ENCODE data around the gene CD300C. TPM values are rescaled to one million over a fixed set of nuclear protein-coding genes. Genes with fewer than 3 reads are reported as not detected.
"Not testable (repeated sequence)": the region's sequence is repeated elsewhere in the genome, so short reads cannot be mapped to it uniquely, and the experiment has no call there.

CD300C gene
- total RNA-seq, 1 experiment from 2014 or later: 0.90 TPM

DNA sequence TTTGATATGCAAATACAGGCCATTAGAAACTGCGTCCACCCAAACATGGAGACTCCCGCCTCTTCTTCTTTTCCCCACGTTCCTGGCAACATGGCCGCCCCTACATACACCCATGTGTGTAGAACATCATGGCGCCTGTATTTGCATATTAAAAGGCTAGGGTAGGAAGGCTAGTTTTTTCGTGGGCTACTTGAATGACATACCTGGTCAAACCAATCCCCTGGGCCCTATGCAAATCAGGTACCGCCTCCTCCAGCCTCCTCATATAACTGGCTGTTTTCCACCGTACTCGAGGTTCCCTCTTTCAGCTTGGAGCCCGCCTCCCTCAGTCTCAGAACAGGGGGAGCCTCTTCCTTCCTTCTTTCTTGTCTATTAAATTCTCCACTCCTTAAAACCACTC lies 13.8 kb downstream of the CD300C start:
- DNase-seq (ENCODE audit: low read depth): peak; percentile 13

DNA sequence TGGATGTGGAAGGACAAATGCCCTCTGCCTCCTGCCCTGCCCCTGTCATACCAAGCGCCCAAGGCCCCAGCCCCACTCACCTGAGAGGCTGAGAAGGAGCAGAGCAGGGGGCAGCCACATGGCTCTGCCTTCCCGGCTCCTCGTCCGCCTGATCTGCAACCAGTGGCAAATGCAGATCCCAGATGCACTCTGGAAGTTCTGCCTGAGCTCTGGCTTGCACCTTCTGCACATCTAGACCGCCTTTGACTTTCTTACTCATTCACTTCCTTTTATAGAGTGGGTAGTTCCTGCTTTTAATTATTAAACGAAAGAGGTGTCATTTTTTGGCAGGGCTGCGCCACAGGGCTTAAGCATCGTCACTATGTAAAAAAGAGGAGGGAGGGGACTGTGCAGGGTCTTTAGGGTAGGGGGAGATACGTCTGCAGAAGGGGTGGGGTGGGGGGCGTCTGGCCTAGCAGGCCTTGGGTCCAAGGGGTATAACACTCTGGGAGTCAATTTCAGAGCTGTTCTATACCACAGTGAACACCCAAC lies 14.6 kb downstream of the CD300C start, which contains the start of gene CD300LB:
TSS of gene CD300LB (minus strand) at position 245 of the 531 bp plus-strand sequence. CDS start at position 120, 125 bp downstream.
- DNase-seq (ENCODE audit: low read depth): no peak

DNA sequence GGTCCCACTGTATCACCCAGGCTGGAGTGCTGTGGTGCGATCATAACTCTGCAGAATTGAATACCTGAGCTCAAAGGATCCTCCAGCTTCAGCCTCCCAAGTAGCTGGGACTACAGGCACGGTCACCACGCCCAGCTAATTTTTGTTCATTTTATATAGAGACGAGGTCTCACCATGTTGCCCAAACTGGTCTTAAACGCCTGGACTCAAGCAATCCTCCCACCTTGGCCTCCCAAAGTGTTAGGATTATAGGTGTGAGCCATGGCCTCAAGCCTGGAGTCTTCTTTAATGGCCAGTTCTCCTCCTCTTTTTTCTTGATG lies 15.1 kb downstream of the CD300C start:
- DNase-seq (ENCODE audit: low read depth): no peak

DNA sequence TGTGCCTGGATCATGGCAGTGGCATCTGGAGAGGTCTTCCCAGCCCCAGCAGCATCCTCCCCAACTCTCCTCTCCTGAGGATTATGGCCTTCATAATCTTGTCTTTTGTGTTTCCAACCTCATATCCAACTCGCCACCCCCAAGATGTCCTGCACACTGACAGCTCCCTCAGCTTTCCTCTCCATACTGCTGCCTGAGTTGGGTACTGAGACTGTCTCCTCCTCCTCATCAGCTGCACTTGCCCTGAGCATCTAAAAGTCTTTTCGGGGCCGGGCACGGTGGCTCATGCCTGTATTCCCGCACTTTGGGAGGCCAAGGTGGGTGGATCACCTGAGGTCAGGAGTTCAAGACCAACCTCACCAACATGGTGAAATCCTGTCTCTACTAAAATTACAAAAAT lies 16.7 kb downstream of the CD300C start:
- DNase-seq (ENCODE audit: low read depth): no peak

GRCh38 chr17:74528491-74529199 lies 17.3 kb downstream of the CD300C start:
- DNase-seq (ENCODE audit: low read depth): no peak

DNA sequence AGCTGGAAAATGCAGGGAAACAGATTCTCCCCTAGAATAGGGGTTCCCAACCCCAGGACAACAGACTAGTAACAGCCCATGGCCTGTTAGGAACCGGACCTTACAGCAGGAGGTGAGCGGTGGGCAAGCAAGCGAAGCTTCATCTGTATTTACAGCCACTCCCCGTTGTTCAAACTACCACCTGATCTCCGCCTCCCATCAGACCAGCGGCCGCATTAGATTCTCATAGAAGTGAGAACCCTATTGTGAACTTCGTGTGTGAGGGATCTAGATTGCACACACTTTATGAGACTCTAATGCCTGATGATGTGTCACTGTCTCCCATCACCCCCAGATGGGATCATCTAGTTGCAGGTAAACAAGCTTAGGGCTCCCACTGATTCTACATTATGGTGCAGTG lies 18.2 kb downstream of the CD300C start:
- DNase-seq (ENCODE audit: low read depth): no peak

DNA sequence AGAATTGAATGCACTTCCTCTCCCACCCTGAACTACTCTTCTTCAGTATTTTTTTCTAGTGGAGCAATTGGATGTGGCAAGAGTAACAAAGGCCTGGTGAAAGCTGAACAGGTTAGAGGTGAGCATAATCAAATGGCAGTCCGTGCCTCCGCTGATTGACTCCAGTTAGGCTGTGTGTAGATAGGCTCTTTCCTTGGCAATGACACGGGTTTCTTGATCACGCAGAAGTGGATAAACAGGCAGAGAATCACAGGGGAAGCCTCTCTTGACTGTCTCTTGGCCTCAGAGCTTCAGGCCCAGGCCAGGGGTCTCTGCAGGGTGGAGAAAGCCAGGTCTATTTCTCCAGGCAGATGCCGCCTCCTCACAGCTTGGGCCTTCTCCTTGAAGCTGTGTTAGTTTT lies 18.8 kb downstream of the CD300C start:
- DNase-seq (ENCODE audit: low read depth): no peak

DNA sequence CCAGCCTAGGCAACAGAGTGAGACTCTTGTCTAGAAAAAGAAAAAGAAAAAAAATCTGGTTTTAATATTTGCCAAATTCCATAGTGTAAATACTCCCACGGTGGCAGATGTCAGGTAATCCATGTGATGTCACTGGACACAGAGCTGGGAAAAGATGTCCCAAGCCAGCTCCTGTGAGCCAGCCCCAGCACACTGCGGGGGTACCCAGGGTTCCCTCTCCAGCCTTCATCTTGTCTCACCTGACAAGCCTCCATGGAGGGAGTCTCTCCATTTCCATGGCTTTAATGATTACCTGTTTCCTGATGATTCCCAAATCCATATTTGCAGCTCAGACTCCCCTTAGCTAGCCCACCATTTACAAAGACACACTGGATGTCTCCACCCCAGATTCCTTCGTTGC lies 19.2 kb downstream of the CD300C start:
- DNase-seq (ENCODE audit: low read depth): no peak

- no peak for DNase-seq (ENCODE audit: low read depth)
These were observed 20.1 kb downstream of the CD300C start for GRCh38 chr17:74525781-74526288.

DNA sequence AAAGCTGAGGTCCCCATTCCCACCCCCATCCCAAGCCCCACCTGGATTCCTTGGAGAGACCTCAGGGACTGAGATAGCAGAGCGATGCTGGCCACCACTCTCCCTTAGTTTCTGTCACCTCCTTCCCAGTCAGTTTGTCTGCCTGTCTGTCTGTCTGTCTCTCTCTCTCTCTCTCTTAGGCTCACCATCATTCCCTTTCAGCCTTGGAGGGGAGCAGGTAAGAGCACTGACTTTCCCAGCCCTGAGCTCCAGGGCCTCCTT lies 20.5 kb downstream of the CD300C start:
- no peak for DNase-seq (ENCODE audit: low read depth)

GRCh38 chr17:74524653-74525464 lies 21.1 kb downstream of the CD300C start:
- no peak for DNase-seq (ENCODE audit: low read depth)

GRCh38 chr17:74523308-74523707 lies 22.6 kb downstream of the CD300C start:
- DNase-seq (ENCODE audit: low read depth): no peak

DNA sequence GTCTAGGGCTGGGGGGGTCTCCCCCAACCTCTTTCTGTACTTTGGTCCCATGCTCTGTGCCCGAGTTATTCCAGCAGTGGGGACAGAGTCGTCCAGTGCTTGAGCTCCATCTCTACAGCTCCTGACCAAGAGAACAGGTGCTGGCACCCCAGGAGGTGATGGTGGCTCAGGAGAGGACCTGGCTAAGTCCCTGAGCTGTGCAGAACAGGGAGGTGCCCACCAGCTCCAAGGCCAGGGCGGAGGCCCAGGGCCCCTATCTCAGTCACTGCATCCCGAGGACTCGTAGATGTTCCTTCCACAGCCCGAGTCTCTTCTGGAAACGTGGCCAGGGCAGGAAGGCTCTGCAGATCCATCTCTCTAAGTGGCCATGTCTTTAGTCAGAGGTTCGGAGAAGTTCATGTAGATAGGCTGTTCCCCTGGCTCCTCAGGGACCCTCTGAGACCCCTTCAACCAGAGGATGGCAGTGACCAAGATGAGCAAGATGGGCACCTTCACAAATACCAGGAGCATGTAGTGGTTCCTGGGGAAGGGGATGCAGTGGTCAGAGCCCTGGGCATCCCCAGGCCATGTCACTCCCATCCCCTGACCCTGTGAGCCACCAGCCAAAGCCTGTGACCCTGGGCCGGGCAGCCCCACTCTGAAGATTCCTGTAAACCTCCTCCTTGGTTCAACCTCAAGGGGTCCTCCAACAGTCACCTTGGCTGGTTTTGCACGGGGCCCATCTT lies 23.4 kb downstream of the CD300C start:
- no peak for DNase-seq (ENCODE audit: low read depth)

GRCh38 chr17:74521701-74522201 lies 24.2 kb downstream of the CD300C start:
- no peak for DNase-seq (ENCODE audit: low read depth)

DNA sequence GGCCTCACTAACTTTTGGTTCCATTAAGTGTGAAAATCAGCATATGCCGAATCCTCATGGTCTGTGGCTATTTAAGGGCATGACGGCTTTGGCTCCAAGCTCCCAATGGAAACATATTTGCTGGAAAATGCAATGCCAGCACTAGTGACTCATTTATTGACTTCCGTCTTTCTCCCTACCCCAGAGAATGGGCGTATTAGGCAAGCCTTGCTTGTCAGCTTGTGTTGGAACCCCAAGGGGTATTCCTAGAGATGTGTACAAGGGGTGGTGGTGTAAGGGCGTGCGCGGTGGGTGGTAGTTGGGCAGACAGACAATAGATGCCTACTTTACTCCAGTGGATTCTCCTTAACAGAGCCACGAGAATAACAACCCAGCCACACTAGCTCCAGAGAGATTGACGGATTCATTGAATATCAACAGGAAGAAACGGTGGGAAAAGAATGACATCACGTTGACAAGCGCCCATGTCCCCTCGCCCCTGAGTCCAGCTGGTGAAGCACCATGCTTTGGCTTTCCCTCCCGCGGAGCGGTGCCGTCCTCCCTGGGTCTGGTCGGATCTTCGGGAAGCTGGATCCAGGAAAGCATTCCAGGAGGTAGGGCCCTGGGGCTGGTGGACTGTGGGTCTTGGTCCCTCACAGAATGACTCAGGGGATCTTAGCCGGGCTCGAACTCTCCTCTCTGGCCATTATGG lies 25.0 kb downstream of the CD300C start:
- DNase-seq (ENCODE audit: low read depth): peak; percentile 25

DNA sequence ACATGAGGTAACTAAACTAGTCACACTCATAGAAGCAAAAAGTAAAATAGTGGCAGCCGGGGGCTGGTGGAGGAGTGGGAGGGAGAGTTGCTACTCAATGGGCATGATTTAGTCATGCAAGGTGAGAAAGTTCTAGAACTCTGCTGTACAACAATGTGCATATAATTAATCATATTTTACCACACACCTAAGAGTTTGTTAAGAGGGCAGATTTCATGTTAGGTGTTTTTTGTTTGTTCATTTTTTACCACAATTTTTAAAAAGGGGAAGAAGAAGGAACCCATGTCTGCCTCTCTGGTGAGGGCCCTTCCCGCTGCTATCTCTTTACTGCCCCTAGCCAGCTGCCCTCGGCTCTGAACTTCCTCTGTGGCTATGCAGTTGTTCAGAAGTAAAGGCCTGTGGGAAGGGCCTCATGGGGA lies 25.9 kb downstream of the CD300C start:
- no peak for DNase-seq (ENCODE audit: low read depth)

- not testable (repeated sequence) for DNase-seq (ENCODE audit: low read depth)
These were observed 27.4 kb downstream of the CD300C start for GRCh38 chr17:74518413-74518981.

- DNase-seq (ENCODE audit: low read depth): no peak
These were observed 29.2 kb downstream of the CD300C start for GRCh38 chr17:74516561-74517328.

DNA sequence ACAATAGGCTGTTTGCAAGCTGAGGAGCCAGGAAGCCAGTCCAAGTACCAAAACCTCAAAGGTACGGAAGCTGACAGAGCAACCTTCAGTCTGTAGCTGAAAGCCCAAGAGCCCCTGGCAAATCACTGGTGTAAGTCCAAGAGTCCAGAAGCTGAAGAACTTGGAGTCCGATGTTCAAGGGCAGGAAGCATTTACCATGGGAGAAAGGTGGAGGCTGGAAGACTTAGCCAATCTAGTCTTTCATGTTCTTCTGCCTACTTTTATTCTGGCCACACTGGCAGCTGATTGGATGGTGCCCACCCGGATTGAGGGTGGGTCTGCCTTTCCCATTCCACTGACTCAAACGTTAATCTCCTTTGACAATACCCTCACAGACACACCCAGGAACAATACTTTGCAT lies 30.0 kb downstream of the CD300C start:
- DNase-seq (ENCODE audit: low read depth): no peak

Data from HT1080 (cell line).